ENCODE results near the gene COMMD6.

DNA sequence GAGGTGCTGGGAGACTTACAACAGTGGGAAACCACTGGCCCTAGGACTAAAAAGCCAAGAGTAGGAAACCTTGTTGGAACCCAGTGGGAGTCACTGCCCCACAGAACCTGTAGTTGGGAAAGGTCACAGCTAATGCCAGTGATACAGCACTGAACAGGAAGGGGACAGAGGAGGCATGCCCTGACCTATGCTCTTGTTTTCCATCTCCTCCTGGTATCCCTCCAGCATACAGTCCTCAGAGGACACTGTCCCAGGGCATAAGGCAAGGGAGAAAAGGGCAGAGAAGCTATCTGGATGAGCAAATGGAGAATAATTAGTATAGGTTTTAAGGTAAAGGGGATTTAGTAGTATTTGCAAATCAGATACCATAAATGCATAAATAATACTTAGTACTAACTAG, 44.5 kb downstream of the COMMD6 start:
- TF ChIP-seq, protein P1, sequence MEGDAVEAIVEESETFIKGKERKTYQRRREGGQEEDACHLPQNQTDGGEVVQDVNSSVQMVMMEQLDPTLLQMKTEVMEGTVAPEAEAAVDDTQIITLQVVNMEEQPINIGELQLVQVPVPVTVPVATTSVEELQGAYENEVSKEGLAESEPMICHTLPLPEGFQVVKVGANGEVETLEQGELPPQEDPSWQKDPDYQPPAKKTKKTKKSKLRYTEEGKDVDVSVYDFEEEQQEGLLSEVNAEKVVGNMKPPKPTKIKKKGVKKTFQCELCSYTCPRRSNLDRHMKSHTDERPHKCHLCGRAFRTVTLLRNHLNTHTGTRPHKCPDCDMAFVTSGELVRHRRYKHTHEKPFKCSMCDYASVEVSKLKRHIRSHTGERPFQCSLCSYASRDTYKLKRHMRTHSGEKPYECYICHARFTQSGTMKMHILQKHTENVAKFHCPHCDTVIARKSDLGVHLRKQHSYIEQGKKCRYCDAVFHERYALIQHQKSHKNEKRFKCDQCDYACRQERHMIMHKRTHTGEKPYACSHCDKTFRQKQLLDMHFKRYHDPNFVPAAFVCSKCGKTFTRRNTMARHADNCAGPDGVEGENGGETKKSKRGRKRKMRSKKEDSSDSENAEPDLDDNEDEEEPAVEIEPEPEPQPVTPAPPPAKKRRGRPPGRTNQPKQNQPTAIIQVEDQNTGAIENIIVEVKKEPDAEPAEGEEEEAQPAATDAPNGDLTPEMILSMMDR (IDR thresholded peaks at IDR 0.05 in 8 of 11, conservative IDR thresholded peaks at IDR 0.05 in 3 of 11) = no peak
- TF ChIP-seq POLR2A (IDR thresholded peaks at IDR 0.05) (no peak), POLR2AphosphoS5 (IDR thresholded peaks at IDR 0.05) (no peak)
